MCF 10A (cell line): Measurements from ENCODE around the gene MTREX. TPM values are rescaled to one million over a fixed set of nuclear protein-coding genes. Genes with fewer than 3 reads are reported as not detected.

Experiments
- BruUV-seq: library from RNA; stranded (reverse); fragments of 400-500 nt; replicated peaks from 2 replicates; lab custom pipeline; 2021; lab: Mats Ljungman, UMichigan
- CTCF ChIA-PET: fragments of 300-600 bp; sonication (Branson Sonifier 250); formaldehyde crosslinking; extraction: SDS; loops from one replicate; lab custom pipeline; 2021; ENCODE audit warnings: antibody characterized with exemption, inconsistent platforms; lab: Yijun Ruan, JAX
- POLR2A ChIA-PET: fragments of 300-600, 350-650 bp; sonication (Branson Sonifier 250); formaldehyde crosslinking; extraction: SDS; loops from one replicate; lab custom pipeline; 2020; ENCODE audit warnings: antibody characterized with exemption, inconsistent platforms; lab: Yijun Ruan, JAX
- DNase-seq: peaks from one replicate; pipeline ENCODE4 v3.0.0-alpha.2; 2018; ENCODE audit not compliant: unreplicated experiment
- H3K27ac Mint-ChIP-seq: one replicate; pipeline ENCODE4 v1.8.0; 2022; ENCODE audit warnings: mild to moderate bottlenecking, low read depth, mixed read lengths; ENCODE audit not compliant: unreplicated experiment
- H3K27me3 Mint-ChIP-seq: one replicate; pipeline ENCODE4 v1.8.0; 2022; ENCODE audit warnings: mixed read lengths; ENCODE audit not compliant: insufficient read depth, unreplicated experiment
- H3K36me3 Mint-ChIP-seq: one replicate; pipeline ENCODE4 v1.8.0; 2022; ENCODE audit warnings: mild to moderate bottlenecking, moderate library complexity, mixed read lengths; ENCODE audit not compliant: insufficient read depth, unreplicated experiment
- H3K4me1 Mint-ChIP-seq: one replicate; pipeline ENCODE4 v1.8.0; 2022; ENCODE audit warnings: mixed read lengths; ENCODE audit not compliant: insufficient read depth, unreplicated experiment
- H3K4me3 Mint-ChIP-seq: one replicate; pipeline ENCODE4 v1.8.0; 2022; ENCODE audit warnings: mild to moderate bottlenecking, moderate library complexity, mixed read lengths; ENCODE audit not compliant: unreplicated experiment
- H3K9me3 Mint-ChIP-seq: one replicate; pipeline ENCODE4 v1.8.0; 2022; ENCODE audit warnings: mixed read lengths; ENCODE audit not compliant: unreplicated experiment
- CTCF ChIP-seq: fragments of 200-600 bp; IDR thresholded peaks from one replicate; pipeline ENCODE4 v1.8.0; 2022; ENCODE audit warnings: antibody characterized with exemption, mild to moderate bottlenecking; ENCODE audit not compliant: unreplicated experiment
- intact Hi-C: fragments of 100-400 bp; cut with micrococcal nuclease; formaldehyde crosslinking; loops from 2 replicates; pipeline ENCODE4 v1.14.1; 2022
- total RNA-seq: library from RNA; stranded (reverse); gene quantifications from 2 replicates; pipeline ENCODE4 v1.2.3, GENCODE V29; 2022

MTREX gene
- total RNA-seq, 1 experiment from 2014 or later: 118 TPM

DNA sequence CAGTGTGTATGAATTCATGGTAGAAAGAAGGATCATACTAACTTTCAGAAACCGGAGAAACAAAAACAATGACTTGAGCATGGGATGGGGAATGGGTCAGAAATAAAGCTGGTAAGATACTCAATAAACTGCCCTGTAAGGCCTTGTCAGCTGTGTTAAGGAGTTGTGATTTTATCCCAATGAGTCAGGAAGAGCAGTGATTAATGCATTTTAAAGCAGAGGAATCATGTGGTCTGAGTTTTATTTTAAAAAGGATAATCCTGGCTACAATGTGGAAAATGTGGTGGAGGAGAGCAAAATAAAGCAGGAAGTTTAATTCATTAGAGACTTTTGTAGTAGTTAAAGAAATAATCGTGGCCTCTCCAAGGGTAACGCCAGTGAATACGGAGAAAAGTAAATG, 29.0 kb upstream of the MTREX start:
- TF ChIP-seq CTCF: no peak
- H3K27ac Mint-ChIP-seq: no peak overlapping the region
- H3K4me3 Mint-ChIP-seq: no peak overlapping the region
- intact Hi-C loops: no loop called here
- H3K4me1 Mint-ChIP-seq: no peaks in the 10 kb centered on the region
- H3K9me3 Mint-ChIP-seq: no peaks in the 10 kb centered on the region
- ChIA-PET CTCF (interaction anchor here (0.6 kb wide), 1 partner anchor 32 kb away, joined by 4 read pairs; no protein-coding TSS in a partner anchor), POLR2A (interaction anchor here (0.7 to 2.7 kb wide), 2 partner anchors 21 to 45 kb away, joined by 3 to 10 read pairs; partner anchors contain the start of gene CCNO)
- no peaks in the 10 kb centered on the region for H3K27me3 Mint-ChIP-seq
- H3K36me3 Mint-ChIP-seq: peaks cover 87% of the 10 kb centered on the region
- no TSS peak for BruUV-seq
- DNase-seq: no peak

- Mint-ChIP-seq H3K36me3 (peaks cover 73% of the 10 kb centered on the region), H3K4me3 (no peak overlapping the region), H3K4me1 (no peaks in the 10 kb centered on the region), H3K27me3 (no peaks in the 10 kb centered on the region), H3K9me3 (no peaks in the 10 kb centered on the region), H3K27ac (no peak overlapping the region)
- DNase-seq: no peak
- ChIA-PET CTCF (interaction anchor here (0.7 kb wide), 1 partner anchor 9 kb away, joined by 4 read pairs; no protein-coding TSS in a partner anchor), POLR2A (interaction anchor here (0.7 kb wide), 1 partner anchor 12 kb away, joined by 3 read pairs; no protein-coding TSS in a partner anchor)
- no TSS peak for BruUV-seq
- intact Hi-C loops: no loop called here
- no peak for TF ChIP-seq CTCF
Observed at GRCh38 chr5:55286411-55286933, 21.3 kb upstream of the MTREX start.

DNA sequence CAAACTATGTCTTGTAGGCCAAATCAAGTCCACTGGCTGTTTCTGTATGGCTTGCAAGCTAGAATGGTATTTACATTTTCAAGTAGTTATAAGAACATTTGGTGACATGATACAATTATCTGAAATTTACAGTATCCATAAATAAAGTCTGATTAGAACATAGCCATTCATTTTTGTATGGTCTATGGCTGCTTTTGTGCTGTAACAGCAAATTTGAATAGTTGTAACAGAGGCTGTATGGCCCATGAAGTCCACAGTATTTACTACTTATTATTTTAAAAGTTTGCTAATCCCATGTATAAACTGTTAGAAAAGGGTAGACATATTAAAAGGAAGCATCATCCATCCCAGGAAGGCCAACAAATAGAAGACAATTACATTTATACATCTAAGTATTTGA, 18.0 kb upstream of the MTREX start:
- H3K4me1 Mint-ChIP-seq: no peaks in the 10 kb centered on the region
- CTCF ChIA-PET: no interaction called here
- DNase-seq: no peak
- no peak overlapping the region for H3K27ac Mint-ChIP-seq
- no peaks in the 10 kb centered on the region for H3K27me3 Mint-ChIP-seq
- POLR2A ChIA-PET: no interaction called here
- H3K36me3 Mint-ChIP-seq: peaks cover 71% of the 10 kb centered on the region
- no peak overlapping the region for H3K4me3 Mint-ChIP-seq
- H3K9me3 Mint-ChIP-seq: no peaks in the 10 kb centered on the region
- no peak for TF ChIP-seq CTCF
- BruUV-seq: no TSS peak
- intact Hi-C loops: no loop called here

DNA sequence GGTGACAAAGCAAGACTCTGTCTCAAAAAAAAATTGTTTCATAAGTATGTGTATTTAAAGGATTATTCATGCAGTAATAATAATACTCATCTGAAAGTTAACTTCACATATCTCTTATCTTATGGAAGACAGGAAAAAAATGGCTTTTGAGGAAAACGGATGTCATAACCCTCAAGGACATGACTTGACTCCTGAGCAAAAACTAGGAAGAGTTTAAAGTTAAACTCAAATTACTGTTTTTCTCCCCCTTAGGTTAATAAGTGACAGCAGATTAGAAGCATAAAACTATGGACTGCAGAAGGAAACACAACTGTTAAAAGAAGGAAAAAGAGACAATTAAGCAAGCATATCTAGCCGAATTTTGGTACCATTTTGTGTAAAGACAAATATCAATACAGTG, 16.8 kb upstream of the MTREX start:
- H3K27ac Mint-ChIP-seq: no peak overlapping the region
- BruUV-seq: no TSS peak
- CTCF ChIA-PET: interaction anchor here (0.6 kb wide), 1 partner anchor 680 kb away, joined by 3 read pairs; no protein-coding TSS in a partner anchor
- H3K4me3 Mint-ChIP-seq: no peak overlapping the region
- H3K36me3 Mint-ChIP-seq: peaks cover 73% of the 10 kb centered on the region
- no peaks in the 10 kb centered on the region for H3K4me1 Mint-ChIP-seq
- intact Hi-C loops: no loop called here
- DNase-seq: no peak
- no peak for TF ChIP-seq CTCF
- POLR2A ChIA-PET: interaction anchor here (0.9 to 1.9 kb wide), 2 partner anchors 10 to 58 kb away, joined by 3 to 8 read pairs; partner anchors contain the start of gene CCNO
- no peaks in the 10 kb centered on the region for H3K9me3 Mint-ChIP-seq
- no peaks in the 10 kb centered on the region for H3K27me3 Mint-ChIP-seq
